Smooth muscle cell (in vitro differentiated cells): ENCODE data around the gene CREB5. TPM values are rescaled to one million over a fixed set of nuclear protein-coding genes. Genes with fewer than 3 reads are reported as not detected.

Experiments
- DNase-seq: peaks from one replicate; lab custom pipeline; 2025; ENCODE audit not compliant: unreplicated experiment; lab: John Stamatoyannopoulos, UW
- H2AFZ ChIP-seq: fragments of 200-600 bp; sonication (generic); 2 replicates; pipeline ENCODE4 v1.6.0; 2016; ENCODE audit warnings: antibody characterized with exemption, low read depth, mild to moderate bottlenecking
- H3F3A ChIP-seq: fragments of 200-600 bp; sonication (generic); 2 replicates; pipeline ENCODE4 v1.6.0; 2017; ENCODE audit warnings: antibody characterized with exemption, low read depth
- H3K27ac ChIP-seq: fragments of 200-600 bp; sonication (generic); 2 replicates; pipeline ENCODE4 v1.5.1; 2016; ENCODE audit warnings: low read depth, mild to moderate bottlenecking
- H3K27me3 ChIP-seq: fragments of 200-600 bp; sonication (generic); 2 replicates; pipeline ENCODE4 v1.6.1; 2016; ENCODE audit warnings: low read depth, mild to moderate bottlenecking
- H3K36me3 ChIP-seq: fragments of 200-600 bp; sonication (generic); 2 replicates; pipeline ENCODE4 v1.5.1; 2016; ENCODE audit warnings: low read depth
- H3K4me1 ChIP-seq: fragments of 200-600 bp; sonication (generic); 2 replicates; pipeline ENCODE4 v1.5.1; 2016; ENCODE audit warnings: low read depth
- H3K4me2 ChIP-seq: fragments of 200-600 bp; sonication (generic); 2 replicates; pipeline ENCODE4 v1.6.0; 2016; ENCODE audit warnings: mild to moderate bottlenecking
- H3K4me3 ChIP-seq: fragments of 200-600 bp; sonication (generic); 2 replicates; pipeline ENCODE4 v1.5.1; 2016; ENCODE audit warnings: mild to moderate bottlenecking
- H3K79me2 ChIP-seq: fragments of 200-600 bp; sonication (generic); 2 replicates; pipeline ENCODE4 v1.6.0; 2016; ENCODE audit warnings: low read depth, mild to moderate bottlenecking
- H3K9ac ChIP-seq: fragments of 200-600 bp; sonication (generic); 2 replicates; pipeline ENCODE4 v1.6.0; 2016; ENCODE audit warnings: low read depth
- H3K9me3 ChIP-seq: fragments of 200-600 bp; sonication (generic); replicated peaks from 2 replicates; pipeline ENCODE4 v1.5.1; 2016; ENCODE audit warnings: low read depth
- H4K20me1 ChIP-seq: fragments of 200-600 bp; sonication (generic); 2 replicates; pipeline ENCODE4 v1.6.0; 2016; ENCODE audit warnings: low read depth
- CTCF ChIP-seq: fragments of 200-600 bp; sonication (generic); IDR thresholded peaks from 2 replicates; pipeline ENCODE4 v1.5.1; 2017; ENCODE audit warnings: borderline replicate concordance, mild to moderate bottlenecking, antibody characterized with exemption; ENCODE audit not compliant: insufficient read depth, poor library complexity, severe bottlenecking
- WGBS: methylation state at CpG from one replicate; pipeline ENCODE4 v1.1.7; 2016; ENCODE audit warnings: low lambda C conversion rate; 5-methylcytosine and 5-hydroxymethylcytosine counted together
- polyA plus RNA-seq: library from polyadenylated mRNA; unstranded; fragments of >200 nt; fragmentation: Nextera tagmentation; extraction: Ambion mirVana; gene quantifications from 2 replicates; pipeline ENCODE4 v1.2.1, GENCODE V29; 2016
- total RNA-seq: library from RNA; depleted of rRNA; stranded (reverse); fragments of >200 nt; gene quantifications from 2 replicates; pipeline ENCODE4 v1.2.3, GENCODE V29; 2014

Gene CREB5
- total and polyA plus RNA-seq, 2 experiments from 2014 or later, result 6.2 to 18.2 TPM

GRCh38 chr7:28458732-28459131 is 46.4 kb downstream of the CREB5 start:
- no peaks in the 10 kb centered on the region for H3K4me1 ChIP-seq
- H3K36me3 ChIP-seq, result no peaks in the 10 kb centered on the region
- DNase-seq, result no peak
- no peaks in the 10 kb centered on the region for H3F3A ChIP-seq
- 80% methylated on average over 8 of the region's 8 CpGs for WGBS
- no peak overlapping the region for H3K4me2 ChIP-seq
- H2AFZ ChIP-seq, result no peak overlapping the region
- H3K79me2 ChIP-seq, result no peaks in the 10 kb centered on the region
- no peaks in the 10 kb centered on the region for H4K20me1 ChIP-seq
- no peak overlapping the region for H3K9ac ChIP-seq
- no peak overlapping the region for H3K27ac ChIP-seq
- H3K9me3 ChIP-seq, result no peaks in the 10 kb centered on the region
- H3K27me3 ChIP-seq, result no peaks in the 10 kb centered on the region
- no peak overlapping the region for H3K4me3 ChIP-seq
- TF ChIP-seq CTCF, result no peak

- Histone ChIP-seq H3K27ac (no peak overlapping the region), H3K79me2 (no peaks in the 10 kb centered on the region), H3K4me1 (no peaks in the 10 kb centered on the region), H3K9me3 (no peaks in the 10 kb centered on the region), H3K27me3 (no peaks in the 10 kb centered on the region), H3K9ac (no peak overlapping the region), H3K4me2 (no peak overlapping the region), H2AFZ (no peak overlapping the region), H3K4me3 (no peak overlapping the region), H3F3A (no peaks in the 10 kb centered on the region), H4K20me1 (no peaks in the 10 kb centered on the region), H3K36me3 (no peaks in the 10 kb centered on the region)
- 94% methylated on average over 4 of the region's 4 CpGs for WGBS
- DNase-seq, result no peak
- TF ChIP-seq CTCF, result no peak
Observed at GRCh38 chr7:28459306-28459705, 47.0 kb downstream of the CREB5 start.

- H3K27ac ChIP-seq, result no peak overlapping the region
- DNase-seq, result no peak
- no peaks in the 10 kb centered on the region for H3K9me3 ChIP-seq
- 85% methylated on average over 2 of the region's 2 CpGs for WGBS
- H3K9ac ChIP-seq, result no peak overlapping the region
- H4K20me1 ChIP-seq, result no peaks in the 10 kb centered on the region
- no peak overlapping the region for H3K4me2 ChIP-seq
- H3K27me3 ChIP-seq, result no peaks in the 10 kb centered on the region
- no peak overlapping the region for H3K4me3 ChIP-seq
- H2AFZ ChIP-seq, result no peak overlapping the region
- no peak for TF ChIP-seq CTCF
- no peaks in the 10 kb centered on the region for H3K36me3 ChIP-seq
- no peaks in the 10 kb centered on the region for H3F3A ChIP-seq
- H3K79me2 ChIP-seq, result no peaks in the 10 kb centered on the region
- no peaks in the 10 kb centered on the region for H3K4me1 ChIP-seq
Observed at GRCh38 chr7:28465697-28466096, 53.4 kb downstream of the CREB5 start.

- Histone ChIP-seq H3K79me2 (no peaks in the 10 kb centered on the region), H3K9ac (no peak overlapping the region), H4K20me1 (no peaks in the 10 kb centered on the region), H3K9me3 (no peaks in the 10 kb centered on the region), H3K27ac (no peak overlapping the region), H3K4me2 (no peak overlapping the region), H3K27me3 (no peaks in the 10 kb centered on the region), H3K4me1 (no peaks in the 10 kb centered on the region), H3K36me3 (no peaks in the 10 kb centered on the region), H3K4me3 (no peak overlapping the region), H3F3A (no peaks in the 10 kb centered on the region), H2AFZ (no peak overlapping the region)
- 75% methylated on average over 8 of the region's 8 CpGs for WGBS
- TF ChIP-seq CTCF, result no peak
- no peak for DNase-seq
Observed at GRCh38 chr7:28466341-28466740, 54.0 kb downstream of the CREB5 start.
